BLaER1 treated with 17β-estradiol and CSF1 and Interleukin-3, amounts not matched to agents 10 nM and 100 nM (cell line): ENCODE measurements around the gene S100P.

ENCODE experiments used
- H3K27ac ChIP-seq, 11 experiments: shearing (Covaris generic); formaldehyde crosslinking; 2 replicates each; pipeline ENCODE4 v1.8.1; 2022
- H3K27me3 ChIP-seq, 11 experiments: shearing (Covaris generic); formaldehyde crosslinking; 2 replicates each; pipeline ENCODE4 v1.8.1; 2022
- H3K36me3 ChIP-seq, 11 experiments: shearing (Covaris generic); formaldehyde crosslinking; 2 replicates each; pipeline ENCODE4 v1.8.1; 2022
- H3K4me1 ChIP-seq, 10 experiments: shearing (Covaris generic); formaldehyde crosslinking; 2 replicates each; pipeline ENCODE4 v1.8.1; 2022
- H3K4me2 ChIP-seq, 11 experiments: shearing (Covaris generic); formaldehyde crosslinking; 2 replicates each; pipeline ENCODE4 v1.8.1; 2022
- H3K4me3 ChIP-seq, 10 experiments: shearing (Covaris generic); formaldehyde crosslinking; 2 replicates each; pipeline ENCODE4 v1.8.1; 2022
- H3K9ac ChIP-seq, 11 experiments: shearing (Covaris generic); formaldehyde crosslinking; 2 replicates each; pipeline ENCODE4 v1.8.1; 2022
- H3K9me3 ChIP-seq, 11 experiments: shearing (Covaris generic); formaldehyde crosslinking; replicated peaks in 1 of 11; 2 replicates each; pipeline ENCODE4 v1.8.1; 2022
- H4K20me1 ChIP-seq, 11 experiments: shearing (Covaris generic); formaldehyde crosslinking; 2 replicates each; pipeline ENCODE4 v1.8.1; 2022
- Cebpa-rat ChIP-seq, 11 experiments: shearing (Covaris generic); IDR thresholded peaks; 2 replicates each; pipeline ENCODE4 v1.8.1; 2022

S100P gene

GRCh38 chr4:6697131-6697530 is 3.5 kb downstream of the S100P start:
- H3K9ac ChIP-seq, result peak overlapping the region in 9 of 11 experiments; percentile 52 to 72 (median 63); a peak in 15 of 22 replicates
- 0 out of 20 replicates have a peak overlapping the region, but pooled peaks of 1 of the 10 experiments have one; percentile 2 for H3K4me3 ChIP-seq
- H3K36me3 ChIP-seq, result peaks cover 10 to 30% (median 17%) of the 10 kb centered on the region in 11 experiments
- no peaks in the 10 kb centered on the region for H3K27me3 ChIP-seq
- H3K9me3 ChIP-seq, result no peaks in the 10 kb centered on the region
- H3K4me2 ChIP-seq, result peak overlapping the region; percentile 73 to 89 (median 82)
- H4K20me1 ChIP-seq, result peaks cover 0 to 13% (median 3%) of the 10 kb centered on the region in 11 experiments; a peak in 6 of 22 replicates
- TF ChIP-seq Cebpa-rat (IDR thresholded peaks at IDR 0.05), result no peak
- peaks cover 51 to 70% (median 65%) of the 10 kb centered on the region in 10 experiments for H3K4me1 ChIP-seq
- H3K27ac ChIP-seq, result peak overlapping the region in 9 of 11 experiments; percentile 62 to 83 (median 73); a peak in 17 of 22 replicates

DNA sequence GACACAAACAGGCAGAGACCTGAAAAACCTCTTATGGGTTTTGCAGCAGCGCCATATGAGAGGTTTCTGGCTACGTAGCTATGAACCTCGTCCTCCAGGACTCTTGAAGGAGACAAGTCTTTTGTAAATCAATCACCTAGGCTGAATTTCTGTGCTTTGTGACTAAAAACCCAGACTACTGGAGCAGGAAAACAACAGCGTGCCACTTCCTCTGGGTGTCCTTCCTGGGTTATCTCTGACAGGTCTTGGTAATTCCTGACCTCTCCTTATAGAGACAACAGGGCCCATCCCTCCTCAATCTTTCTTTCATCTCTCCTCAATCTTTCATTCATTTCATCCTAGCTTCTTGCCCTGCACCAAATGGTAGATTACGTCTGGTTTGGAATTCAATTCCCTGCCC is 5.7 kb downstream of the S100P start:
- TF ChIP-seq Cebpa-rat (IDR thresholded peaks at IDR 0.05), result no peak
- peaks cover 29 to 53% (median 37%) of the 10 kb centered on the region in 11 experiments for H3K36me3 ChIP-seq
- H3K27me3 ChIP-seq, result no peaks in the 10 kb centered on the region
- H3K9me3 ChIP-seq, result peaks cover 0 to 16% (median 11%) of the 10 kb centered on the region in 11 experiments; a peak in 14 of 22 replicates
- peak overlapping the region in 2 of 11 experiments; percentile 2 to 29; a peak in 1 of 22 replicates for H3K27ac ChIP-seq
- H3K4me2 ChIP-seq, result peak overlapping the region in 5 of 11 experiments; percentile 1 to 26 (median 4); a peak in 5 of 22 replicates
- H3K4me3 ChIP-seq, result no peak overlapping the region
- H3K9ac ChIP-seq, result 0 out of 22 replicates have a peak overlapping the region, but pooled peaks of 1 of the 11 experiments have one; percentile 4
- peaks cover 33 to 55% (median 45%) of the 10 kb centered on the region in 10 experiments for H3K4me1 ChIP-seq
- H4K20me1 ChIP-seq, result peaks cover 0 to 28% (median 6%) of the 10 kb centered on the region in 11 experiments; a peak in 8 of 22 replicates

DNA sequence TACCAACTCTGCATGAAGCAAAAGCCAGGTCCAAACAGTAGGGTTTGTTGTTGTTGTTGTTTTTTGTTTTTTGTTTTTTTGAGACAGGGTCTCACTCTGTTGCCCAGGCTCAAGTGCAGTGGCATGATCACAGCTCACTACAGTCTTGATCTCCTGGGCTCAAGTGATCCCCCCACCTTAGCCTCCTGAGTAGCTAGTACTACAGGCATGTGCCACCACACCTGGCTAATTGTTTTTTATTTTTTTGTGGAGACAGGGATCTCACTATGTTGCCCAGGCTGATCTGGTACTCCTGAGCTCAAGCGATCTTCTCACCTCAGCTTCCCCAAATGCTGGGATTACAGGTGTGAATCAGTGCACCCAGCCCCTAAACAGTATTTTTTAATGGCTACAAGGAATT is 6.2 kb downstream of the S100P start:
- Histone ChIP-seq H4K20me1 (peaks cover 0 to 32% (median 7%) of the 10 kb centered on the region in 11 experiments; a peak in 10 of 22 replicates), H3K27me3 (no peaks in the 10 kb centered on the region), H3K27ac (no peak overlapping the region), H3K36me3 (peaks cover 29 to 58% (median 41%) of the 10 kb centered on the region in 11 experiments), H3K9me3 (peaks cover 0 to 16% (median 11%) of the 10 kb centered on the region in 11 experiments; a peak in 14 of 22 replicates), H3K4me2 (peak overlapping the region in 4 of 11 experiments; percentile 3 to 26 (median 14); a peak in 5 of 22 replicates), H3K9ac (no peak overlapping the region), H3K4me3 (no peak overlapping the region), H3K4me1 (peaks cover 28 to 51% (median 41%) of the 10 kb centered on the region in 10 experiments)
- TF ChIP-seq Cebpa-rat (IDR thresholded peaks at IDR 0.05), result no peak

DNA sequence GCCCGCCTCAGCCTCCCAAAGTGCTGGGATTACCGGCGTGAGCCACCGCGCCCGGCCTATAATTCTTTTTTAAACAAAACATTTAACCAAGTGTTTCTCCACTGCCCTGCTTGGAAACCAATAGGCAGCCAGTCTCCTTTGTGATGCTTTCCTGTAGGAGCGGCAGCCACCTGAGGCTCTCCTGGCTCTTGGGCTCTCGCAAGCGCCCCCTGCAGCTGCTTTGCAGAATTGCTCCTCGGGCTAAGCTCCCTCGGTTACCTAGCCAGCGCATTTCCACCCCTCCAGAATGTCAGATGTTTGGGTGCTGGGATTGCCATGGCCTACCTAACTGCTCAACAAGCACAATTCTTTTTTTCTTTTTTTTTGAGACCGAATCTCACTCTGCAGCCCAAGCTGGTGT is 7.7 kb downstream of the S100P start:
- peaks cover 0 to 39% (median 17%) of the 10 kb centered on the region in 11 experiments; a peak in 12 of 22 replicates for H4K20me1 ChIP-seq
- peaks cover 37 to 73% (median 53%) of the 10 kb centered on the region in 11 experiments for H3K36me3 ChIP-seq
- H3K4me3 ChIP-seq, result no peak overlapping the region
- H3K27ac ChIP-seq, result no peak overlapping the region
- no peak overlapping the region for H3K4me2 ChIP-seq
- peaks cover 0 to 16% (median 11%) of the 10 kb centered on the region in 11 experiments; a peak in 14 of 22 replicates for H3K9me3 ChIP-seq
- no peak overlapping the region for H3K9ac ChIP-seq
- no peak for TF ChIP-seq Cebpa-rat (IDR thresholded peaks at IDR 0.05)
- H3K27me3 ChIP-seq, result no peaks in the 10 kb centered on the region
- H3K4me1 ChIP-seq, result peaks cover 16 to 47% (median 34%) of the 10 kb centered on the region in 10 experiments

- Histone ChIP-seq H3K9me3 (peaks cover 0 to 16% (median 11%) of the 10 kb centered on the region in 11 experiments; a peak in 14 of 22 replicates), H3K4me1 (peaks cover 17 to 47% (median 35%) of the 10 kb centered on the region in 10 experiments), H3K27me3 (no peaks in the 10 kb centered on the region), H3K4me2 (no peak overlapping the region), H4K20me1 (peaks cover 0 to 48% (median 27%) of the 10 kb centered on the region in 11 experiments; a peak in 13 of 22 replicates), H3K4me3 (no peak overlapping the region), H3K36me3 (peaks cover 45 to 86% (median 67%) of the 10 kb centered on the region in 11 experiments), H3K27ac (no peak overlapping the region), H3K9ac (no peak overlapping the region)
- no peak for TF ChIP-seq Cebpa-rat (IDR thresholded peaks at IDR 0.05)
These were observed 9.1 kb downstream of the S100P start for GRCh38 chr4:6702761-6703160.

DNA sequence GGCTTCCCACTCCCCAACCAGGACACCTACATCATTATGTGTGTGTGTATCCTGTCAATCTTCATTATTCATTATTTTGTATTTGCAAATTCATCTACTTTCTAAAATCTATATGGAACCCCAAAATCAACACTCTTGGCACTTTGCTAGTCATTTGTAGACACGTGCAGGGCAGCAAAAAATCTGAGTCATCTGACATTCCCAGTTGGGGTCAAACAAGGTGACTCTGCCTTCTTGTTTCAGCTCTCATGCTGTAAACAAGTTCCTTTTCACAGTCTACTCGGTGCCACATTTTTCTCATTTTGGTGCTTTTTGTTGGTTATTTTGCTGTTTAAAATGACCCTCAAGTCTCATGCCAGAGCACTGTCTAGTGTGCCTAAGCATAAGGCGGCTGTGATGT is 10.1 kb downstream of the S100P start:
- no peak overlapping the region; a peak in 2 of 22 replicates for H3K27ac ChIP-seq
- H3K4me1 ChIP-seq, result peaks cover 28 to 56% (median 45%) of the 10 kb centered on the region in 10 experiments
- H3K36me3 ChIP-seq, result peaks cover 48 to 91% (median 70%) of the 10 kb centered on the region in 11 experiments
- H3K9ac ChIP-seq, result no peak overlapping the region
- peaks cover 2 to 50% (median 30%) of the 10 kb centered on the region in 11 experiments; a peak in 13 of 22 replicates for H4K20me1 ChIP-seq
- H3K9me3 ChIP-seq, result peaks cover 0 to 16% (median 11%) of the 10 kb centered on the region in 11 experiments; a peak in 14 of 22 replicates
- no peaks in the 10 kb centered on the region for H3K27me3 ChIP-seq
- TF ChIP-seq Cebpa-rat (IDR thresholded peaks at IDR 0.05), result no peak
- no peak overlapping the region for H3K4me3 ChIP-seq
- peak overlapping the region in 2 of 11 experiments; percentile 34 to 54; a peak in 3 of 22 replicates for H3K4me2 ChIP-seq

DNA sequence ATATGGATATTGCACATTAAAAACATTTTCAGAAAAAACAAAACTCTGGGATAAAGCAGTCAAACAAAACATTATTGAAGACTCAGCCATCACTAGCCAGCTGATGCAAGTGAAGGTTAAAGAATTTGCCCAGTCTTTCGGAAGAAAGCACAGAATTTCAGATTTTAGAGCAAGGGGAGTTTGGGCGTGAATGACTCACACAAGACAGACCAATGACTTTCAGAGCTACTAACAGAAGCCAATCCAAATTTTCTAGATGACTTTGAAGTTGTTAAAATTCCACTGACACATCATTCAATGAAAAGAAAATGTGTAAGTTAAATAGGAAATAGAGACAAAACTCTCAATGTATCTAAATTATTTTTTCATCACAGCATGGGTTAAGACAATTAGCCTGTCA is 12.0 kb downstream of the S100P start:
- Histone ChIP-seq H3K9me3 (peaks cover 0 to 16% (median 11%) of the 10 kb centered on the region in 11 experiments; a peak in 14 of 22 replicates), H3K36me3 (peaks cover 38 to 75% (median 68%) of the 10 kb centered on the region in 11 experiments; a peak in 21 of 22 replicates), H3K4me3 (no peak overlapping the region), H3K27ac (no peak overlapping the region), H3K27me3 (no peaks in the 10 kb centered on the region), H3K4me2 (peak overlapping the region in 3 of 11 experiments; percentile 89 to 97 (median 96); a peak in 1 of 22 replicates), H3K9ac (no peak overlapping the region), H4K20me1 (peaks cover 2 to 50% (median 30%) of the 10 kb centered on the region in 11 experiments; a peak in 13 of 22 replicates), H3K4me1 (peaks cover 33 to 57% (median 40%) of the 10 kb centered on the region in 10 experiments)
- TF ChIP-seq Cebpa-rat (IDR thresholded peaks at IDR 0.05), result no peak

GRCh38 chr4:6706173-6706572 is 12.5 kb downstream of the S100P start:
- Histone ChIP-seq H3K27me3 (no peaks in the 10 kb centered on the region), H3K4me1 (peaks cover 35 to 61% (median 42%) of the 10 kb centered on the region in 10 experiments), H3K4me3 (no peak overlapping the region), H3K27ac (no peak overlapping the region), H3K4me2 (peak overlapping the region; percentile 89 to 97 (median 96); a peak in 21 of 22 replicates), H3K9me3 (peaks cover 3 to 17% (median 12%) of the 10 kb centered on the region in 11 experiments; a peak in 18 of 22 replicates), H3K36me3 (peaks cover 35 to 70% (median 66%) of the 10 kb centered on the region in 11 experiments; a peak in 21 of 22 replicates), H3K9ac (no peak overlapping the region), H4K20me1 (peaks cover 2 to 50% (median 30%) of the 10 kb centered on the region in 11 experiments; a peak in 13 of 22 replicates)
- no peak for TF ChIP-seq Cebpa-rat (IDR thresholded peaks at IDR 0.05)
